A549 (cell line): ENCODE measurements around the gene MRPL40.

Source experiments
- CTCF ChIP-seq: fragments of >200 bp; sonication (Bioruptor Twin); formaldehyde crosslinking; IDR thresholded peaks from 3 replicates; pipeline ENCODE4 v1.5.1; 2016
- EP300 ChIP-seq, 2 experiments: fragments of >200 bp; sonication (Bioruptor Twin); formaldehyde crosslinking; IDR thresholded peaks; 2 replicates in 1 of 2; 3 replicates in 1 of 2; pipeline ENCODE4 v1.6.1; 2016 to 2017
- HDAC2 ChIP-seq: fragments of 200-600 bp; sonication (generic); IDR thresholded peaks from 2 replicates; pipeline ENCODE4 v1.6.1; 2016
- JUNB ChIP-seq: fragments of >200 bp; sonication (Bioruptor Twin); formaldehyde crosslinking; IDR thresholded peaks from 2 replicates; pipeline ENCODE4 v1.6.1; 2016
- MAX ChIP-seq: IDR thresholded peaks from 2 replicates; pipeline ENCODE4 v1.6.1; 2012
- MAZ ChIP-seq: fragments of 150-350 bp; IDR thresholded peaks from 2 replicates; pipeline ENCODE4 v1.6.1; 2014; ENCODE audit warnings: antibody characterized with exemption, low read depth, low read length, borderline replicate concordance
- POLR2A ChIP-seq: IDR thresholded peaks from 2 replicates; pipeline ENCODE4 v1.6.1; 2012; ENCODE audit warnings: mild to moderate bottlenecking, low read length
- RFX5 ChIP-seq: fragments of 450-650 bp; IDR thresholded peaks from 2 replicates; pipeline ENCODE4 v1.7.1; 2014; ENCODE audit warnings: antibody characterized with exemption, mild to moderate bottlenecking, moderate library complexity
- SMC3 ChIP-seq: fragments of >200 bp; sonication (Bioruptor Twin); formaldehyde crosslinking; IDR thresholded peaks from 3 replicates; pipeline ENCODE4 v1.6.1; 2018; ENCODE audit warnings: inconsistent platforms
- TF ChIP-seq, protein P1 (sequence below): fragments of 200-600 bp; sonication (generic); IDR thresholded peaks from 2 replicates; pipeline ENCODE4 v1.6.1; 2016; ENCODE audit warnings: antibody characterized with exemption, mild to moderate bottlenecking, moderate library complexity

DNA sequence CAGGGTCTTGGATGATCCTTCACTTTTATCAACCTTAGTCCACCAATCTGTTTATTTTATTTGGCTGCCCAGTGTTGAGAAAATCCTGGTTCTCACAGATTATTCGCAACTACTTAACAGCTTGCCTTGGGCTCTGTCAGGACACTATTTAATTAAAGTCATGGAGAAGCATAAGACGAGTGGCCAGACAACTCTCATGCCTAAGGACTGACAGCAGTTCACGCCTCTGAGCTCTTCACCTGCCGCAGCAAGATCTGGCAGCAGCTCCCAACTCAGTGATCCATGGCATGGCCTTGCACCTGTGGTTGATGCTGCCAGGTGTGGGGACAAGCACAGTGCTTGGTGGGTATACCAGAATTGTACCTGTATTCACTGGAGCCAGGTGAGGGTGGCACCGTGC lies 38.6 kb upstream of the MRPL40 start:
- TF ChIP-seq CTCF (no peak), JUNB (no peak), RFX5 (no peak), MAZ (no peak), POLR2A (no peak), MAX (no peak), EP300 (IDR thresholded peaks at IDR 0.05) (no peak), HDAC2 (no peak), SMC3 (no peak)
- TF ChIP-seq, protein P1, sequence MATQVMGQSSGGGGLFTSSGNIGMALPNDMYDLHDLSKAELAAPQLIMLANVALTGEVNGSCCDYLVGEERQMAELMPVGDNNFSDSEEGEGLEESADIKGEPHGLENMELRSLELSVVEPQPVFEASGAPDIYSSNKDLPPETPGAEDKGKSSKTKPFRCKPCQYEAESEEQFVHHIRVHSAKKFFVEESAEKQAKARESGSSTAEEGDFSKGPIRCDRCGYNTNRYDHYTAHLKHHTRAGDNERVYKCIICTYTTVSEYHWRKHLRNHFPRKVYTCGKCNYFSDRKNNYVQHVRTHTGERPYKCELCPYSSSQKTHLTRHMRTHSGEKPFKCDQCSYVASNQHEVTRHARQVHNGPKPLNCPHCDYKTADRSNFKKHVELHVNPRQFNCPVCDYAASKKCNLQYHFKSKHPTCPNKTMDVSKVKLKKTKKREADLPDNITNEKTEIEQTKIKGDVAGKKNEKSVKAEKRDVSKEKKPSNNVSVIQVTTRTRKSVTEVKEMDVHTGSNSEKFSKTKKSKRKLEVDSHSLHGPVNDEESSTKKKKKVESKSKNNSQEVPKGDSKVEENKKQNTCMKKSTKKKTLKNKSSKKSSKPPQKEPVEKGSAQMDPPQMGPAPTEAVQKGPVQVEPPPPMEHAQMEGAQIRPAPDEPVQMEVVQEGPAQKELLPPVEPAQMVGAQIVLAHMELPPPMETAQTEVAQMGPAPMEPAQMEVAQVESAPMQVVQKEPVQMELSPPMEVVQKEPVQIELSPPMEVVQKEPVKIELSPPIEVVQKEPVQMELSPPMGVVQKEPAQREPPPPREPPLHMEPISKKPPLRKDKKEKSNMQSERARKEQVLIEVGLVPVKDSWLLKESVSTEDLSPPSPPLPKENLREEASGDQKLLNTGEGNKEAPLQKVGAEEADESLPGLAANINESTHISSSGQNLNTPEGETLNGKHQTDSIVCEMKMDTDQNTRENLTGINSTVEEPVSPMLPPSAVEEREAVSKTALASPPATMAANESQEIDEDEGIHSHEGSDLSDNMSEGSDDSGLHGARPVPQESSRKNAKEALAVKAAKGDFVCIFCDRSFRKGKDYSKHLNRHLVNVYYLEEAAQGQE: no peak
